ENCODE results near the gene CTXN3. TPM values are rescaled to one million over a fixed set of nuclear protein-coding genes. Genes with fewer than 3 reads are reported as not detected.

CTXN3 gene
- total RNA-seq, 4 donors from 2014 or later, result not detected

DNA sequence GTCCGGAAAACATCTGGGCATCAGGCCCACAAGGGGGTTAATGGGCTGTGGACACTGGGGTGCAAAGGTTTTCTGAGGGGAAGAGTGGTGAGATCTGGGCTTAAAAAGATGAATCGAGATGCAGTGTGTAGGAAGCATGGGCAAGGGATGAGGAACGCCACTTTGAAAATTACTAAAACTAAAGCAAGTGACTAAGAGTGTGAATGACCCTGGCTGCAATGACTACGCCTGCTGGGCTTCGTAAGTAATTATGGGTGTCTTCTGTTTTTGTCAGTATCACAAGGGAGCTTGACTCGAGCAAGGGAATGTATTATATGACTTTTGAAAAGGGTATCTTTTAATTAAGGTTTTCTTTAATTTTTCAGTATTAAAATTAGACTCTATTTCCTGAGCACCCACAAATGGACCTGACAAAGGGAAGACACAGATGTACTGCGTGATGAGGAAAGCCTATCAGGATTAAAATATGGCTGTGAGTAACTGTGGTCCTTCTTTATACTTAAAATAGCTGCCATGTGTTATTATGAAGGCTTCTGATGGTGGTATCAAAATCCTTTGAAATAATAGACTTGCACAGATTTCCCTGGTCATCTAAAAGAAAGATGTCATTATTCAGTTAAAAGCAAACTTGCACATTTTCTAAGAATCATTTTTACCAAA lies 4.2 kb downstream of the CTXN3 start:
- no peak for DNase-seq (ENCODE audit: low spot score in 2 of 2)
- H3K4me3 ChIP-seq (ENCODE audit: low read depth, poor library complexity, severe bottlenecking), result no peak overlapping the region
- no peak for TF ChIP-seq POLR2A (IDR thresholded peaks at IDR 0.05)
- TF ChIP-seq, protein P1, sequence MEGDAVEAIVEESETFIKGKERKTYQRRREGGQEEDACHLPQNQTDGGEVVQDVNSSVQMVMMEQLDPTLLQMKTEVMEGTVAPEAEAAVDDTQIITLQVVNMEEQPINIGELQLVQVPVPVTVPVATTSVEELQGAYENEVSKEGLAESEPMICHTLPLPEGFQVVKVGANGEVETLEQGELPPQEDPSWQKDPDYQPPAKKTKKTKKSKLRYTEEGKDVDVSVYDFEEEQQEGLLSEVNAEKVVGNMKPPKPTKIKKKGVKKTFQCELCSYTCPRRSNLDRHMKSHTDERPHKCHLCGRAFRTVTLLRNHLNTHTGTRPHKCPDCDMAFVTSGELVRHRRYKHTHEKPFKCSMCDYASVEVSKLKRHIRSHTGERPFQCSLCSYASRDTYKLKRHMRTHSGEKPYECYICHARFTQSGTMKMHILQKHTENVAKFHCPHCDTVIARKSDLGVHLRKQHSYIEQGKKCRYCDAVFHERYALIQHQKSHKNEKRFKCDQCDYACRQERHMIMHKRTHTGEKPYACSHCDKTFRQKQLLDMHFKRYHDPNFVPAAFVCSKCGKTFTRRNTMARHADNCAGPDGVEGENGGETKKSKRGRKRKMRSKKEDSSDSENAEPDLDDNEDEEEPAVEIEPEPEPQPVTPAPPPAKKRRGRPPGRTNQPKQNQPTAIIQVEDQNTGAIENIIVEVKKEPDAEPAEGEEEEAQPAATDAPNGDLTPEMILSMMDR (IDR thresholded peaks at IDR 0.05), result no peak
- intact Hi-C loops (cut with DNase I; ENCODE audit: low total_unique reads), result no loop called here
- WGBS, 2 donors, result 88% methylated on average over 7 of the region's 7 CpGs

DNA sequence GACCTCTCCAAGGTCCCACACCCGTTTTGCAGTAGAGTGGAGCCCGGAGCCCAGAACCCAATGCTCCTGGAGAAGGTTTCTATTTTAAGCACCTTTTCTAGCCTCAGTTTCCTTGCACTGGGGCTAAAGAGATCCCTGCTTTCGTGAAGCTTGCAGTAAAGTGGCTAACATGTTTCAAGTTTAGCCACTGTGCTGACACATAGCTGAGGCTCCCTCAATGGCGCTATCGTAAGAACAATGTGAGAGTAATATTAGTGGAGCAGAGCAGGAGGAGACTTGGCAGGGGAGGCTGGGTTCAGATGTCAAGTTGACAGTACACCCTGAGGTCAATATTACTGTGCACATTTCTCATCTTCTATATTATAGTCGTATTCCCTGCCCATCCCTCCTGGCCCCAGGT lies 7.9 kb downstream of the CTXN3 start:
- intact Hi-C loops (cut with DNase I; ENCODE audit: low total_unique reads), result no loop called here
- no peak overlapping the region for H3K4me3 ChIP-seq (ENCODE audit: low read depth, poor library complexity, severe bottlenecking)
- WGBS, 2 donors, result 74 to 79% methylated on average over 6 of the region's 6 CpGs
- no peak for DNase-seq (ENCODE audit: low spot score in 2 of 2)
- TF ChIP-seq, protein P1 (IDR thresholded peaks at IDR 0.05), result no peak
- TF ChIP-seq POLR2A (IDR thresholded peaks at IDR 0.05), result no peak

DNA sequence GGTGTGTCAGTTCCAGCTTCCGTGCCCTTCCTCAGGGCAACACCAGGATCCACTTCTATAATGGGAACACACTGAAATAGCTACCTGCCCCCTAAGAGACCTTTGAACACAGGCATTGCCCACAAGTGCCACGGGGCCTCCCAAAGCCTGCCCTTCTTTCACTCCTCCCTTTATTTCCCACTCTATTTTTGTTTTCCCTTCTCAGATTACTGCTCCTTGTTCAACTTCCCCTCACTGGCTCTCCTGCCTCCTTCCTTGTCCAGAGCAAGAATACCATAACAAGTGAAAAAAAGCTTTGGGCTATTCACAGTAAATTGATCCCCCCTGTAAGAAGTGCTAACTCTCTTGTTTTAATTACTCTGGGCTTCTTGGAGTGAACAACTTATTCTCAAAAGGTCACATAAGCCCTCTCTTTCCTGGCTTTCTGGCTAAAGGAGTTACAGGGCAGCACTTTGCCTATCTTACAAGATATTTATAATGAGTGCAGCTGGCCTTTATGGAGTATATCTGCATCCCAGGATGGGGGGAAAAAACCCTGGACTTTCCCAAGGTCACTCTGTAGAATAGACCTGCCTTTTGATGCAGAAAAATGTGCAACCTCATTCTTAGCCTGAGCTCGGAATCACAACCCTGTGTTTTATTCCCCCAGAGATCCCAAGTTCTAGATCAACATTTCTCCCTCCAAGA lies 11.3 kb downstream of the CTXN3 start:
- intact Hi-C loops (cut with DNase I; ENCODE audit: low total_unique reads), result no loop called here
- DNase-seq (ENCODE audit: low spot score in 2 of 2), result no peak
- H3K4me3 ChIP-seq (ENCODE audit: low read depth, poor library complexity, severe bottlenecking), result no peak overlapping the region
- TF ChIP-seq POLR2A (IDR thresholded peaks at IDR 0.05), result no peak
- TF ChIP-seq, protein P1 (IDR thresholded peaks at IDR 0.05), result no peak
- WGBS, 2 donors, result 65 to 68% methylated on average over 3 of the region's 3 CpGs

DNA sequence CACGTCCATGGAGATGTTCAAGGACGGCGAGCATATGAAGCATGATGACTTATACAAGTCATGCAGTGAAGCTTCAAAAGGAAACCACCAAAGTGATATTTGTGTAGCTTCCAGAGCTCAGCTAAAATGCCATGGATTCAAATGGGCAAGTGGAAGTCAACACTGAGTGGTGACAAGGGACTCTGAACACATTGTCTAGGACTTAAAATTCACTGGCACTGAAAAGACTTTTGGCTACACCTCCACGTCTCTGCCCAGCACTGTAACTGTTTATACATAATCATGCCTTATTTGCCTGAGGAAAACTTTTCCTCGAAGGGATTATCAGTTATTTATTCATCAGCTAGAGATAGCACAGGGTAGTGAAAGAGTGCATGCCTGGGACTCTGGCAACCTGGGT lies 15.2 kb downstream of the CTXN3 start:
- TF ChIP-seq, protein P1 (IDR thresholded peaks at IDR 0.05), result no peak
- no peak for TF ChIP-seq POLR2A (IDR thresholded peaks at IDR 0.05)
- no peak overlapping the region for H3K4me3 ChIP-seq (ENCODE audit: low read depth, poor library complexity, severe bottlenecking)
- no peak for DNase-seq (ENCODE audit: low spot score in 2 of 2)
- 74 to 83% methylated on average over 5 of the region's 5 CpGs for WGBS, 2 donors
- intact Hi-C loops (cut with DNase I; ENCODE audit: low total_unique reads), result no loop called here

DNA sequence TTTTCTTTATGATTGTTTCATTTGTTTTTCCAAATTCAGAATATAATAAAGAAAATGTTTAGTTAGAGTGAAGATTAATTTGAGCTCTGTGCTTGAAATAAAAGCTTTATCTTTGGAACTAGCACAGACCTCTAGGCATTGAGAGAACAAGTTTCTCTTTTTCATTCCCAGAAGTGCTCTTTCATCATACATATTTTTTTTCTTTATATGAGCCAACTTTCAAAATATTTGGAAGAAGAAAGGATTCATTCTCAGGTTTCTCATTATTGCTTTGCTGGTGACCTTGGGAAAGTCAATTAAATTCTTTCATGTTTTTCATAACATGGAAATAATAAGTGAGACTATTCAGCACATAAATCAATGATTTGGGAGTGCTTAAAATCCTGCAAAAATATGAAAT lies 16.8 kb downstream of the CTXN3 start:
- TF ChIP-seq, protein P1 (IDR thresholded peaks at IDR 0.05), result no peak
- no peak for TF ChIP-seq POLR2A (IDR thresholded peaks at IDR 0.05)
- H3K4me3 ChIP-seq (ENCODE audit: low read depth, poor library complexity, severe bottlenecking), result no peak overlapping the region
- intact Hi-C loops (cut with DNase I; ENCODE audit: low total_unique reads), result no loop called here
- DNase-seq (ENCODE audit: low spot score in 2 of 2), result no peak
